ENCODE measurements around the gene RBM33. TPM values are rescaled to one million over a fixed set of nuclear protein-coding genes. Genes with fewer than 3 reads are reported as not detected.

RBM33 gene
- total and polyA plus RNA-seq, 2 experiments from 2014 or later, result 10.5 to 36.0 TPM

DNA sequence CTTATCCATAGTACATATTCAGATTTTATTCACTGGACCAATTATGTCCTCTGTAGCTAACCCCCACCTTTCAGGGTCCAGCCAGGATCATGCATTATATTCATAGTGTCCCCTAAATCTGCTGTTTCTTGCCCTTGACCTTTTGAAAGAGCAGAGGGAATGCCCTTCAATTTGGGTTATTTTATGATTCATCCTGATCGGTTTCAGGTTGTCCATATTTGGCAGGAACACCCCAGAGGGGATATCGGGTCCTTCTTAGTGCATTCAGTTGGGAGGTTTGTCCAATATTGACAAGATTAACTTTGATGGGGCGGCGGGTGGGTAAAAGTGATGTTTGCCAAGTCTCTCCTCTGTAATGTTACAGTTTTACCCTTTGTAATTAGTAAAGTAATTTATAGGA, 106.9 kb downstream of the RBM33 start:
- DNase-seq, result no peak
- WGBS, 2 experiments (ENCODE audit: low coverage in 1 of 2, low lambda C conversion rate in 2 of 2, missing lambda C conversion rate in 2 of 2), result 86 to 87% methylated on average over 4 of the region's 4 CpGs
- Histone ChIP-seq H3K27me3 (replicated peaks; ENCODE audit: insufficient read depth) (no peaks in the 10 kb centered on the region), H3K9me3 (ENCODE audit: low read depth) (no peaks in the 10 kb centered on the region), H3K4me3 (no peak overlapping the region), H3K4me1 (ENCODE audit: insufficient read depth) (0 out of 2 replicates have a peak, but pooled peaks cover 6% of the 10 kb centered on the region), H3K79me2 (ENCODE audit: insufficient read depth) (peaks cover 100% of the 10 kb centered on the region), H3K4me2 (ENCODE audit: unreplicated experiment) (no peak overlapping the region), H3F3A (ENCODE audit: insufficient read depth) (no peaks in the 10 kb centered on the region; the same call in 1 of the 2 replicates), H3K27ac (no peak overlapping the region), H3K36me3 (ENCODE audit: low read depth) (peaks cover 9% of the 10 kb centered on the region; the same call in 1 of the 2 replicates), H3K9ac (no peak overlapping the region), H3K9me2 (ENCODE audit: insufficient read depth) (no peaks in the 10 kb centered on the region), H2AFZ (no peak overlapping the region), H4K20me1 (ENCODE audit: insufficient read depth) (peaks cover 18% of the 10 kb centered on the region; the same call in 1 of the 2 replicates)
- in situ Hi-C loops (cut with MboI), result loop anchor here (25.0 kb wide), 1 partner anchor 839 kb away; no protein-coding TSS in a partner anchor
- TF ChIP-seq EZH2phosphoT487 (IDR thresholded peaks at IDR 0.05; ENCODE audit: insufficient read depth, low read depth) (no peak), EZH2 (IDR thresholded peaks at IDR 0.05; ENCODE audit: insufficient read depth, poor library complexity, severe bottlenecking) (no peak)

GRCh38 chr7:155752756-155753445, 108.4 kb downstream of the RBM33 start:
- H4K20me1 ChIP-seq (ENCODE audit: insufficient read depth), result peaks cover 14% of the 10 kb centered on the region; the same call in 1 of the 2 replicates
- H3K9me2 ChIP-seq (ENCODE audit: insufficient read depth), result no peaks in the 10 kb centered on the region
- 0 out of 2 replicates have a peak, but pooled peaks cover 6% of the 10 kb centered on the region for H3K4me1 ChIP-seq (ENCODE audit: insufficient read depth)
- H3K9me3 ChIP-seq (ENCODE audit: low read depth), result no peaks in the 10 kb centered on the region
- no peaks in the 10 kb centered on the region for H3K27me3 ChIP-seq (replicated peaks; ENCODE audit: insufficient read depth)
- 0 out of 2 replicates have a peak, but pooled peaks cover 6% of the 10 kb centered on the region for H3K36me3 ChIP-seq (ENCODE audit: low read depth)
- 67 to 70% methylated on average over 9 of the region's 9 CpGs for WGBS, 2 experiments (ENCODE audit: low coverage in 1 of 2, low lambda C conversion rate in 2 of 2, missing lambda C conversion rate in 2 of 2)
- no peaks in the 10 kb centered on the region; the same call in 1 of the 2 replicates for H3F3A ChIP-seq (ENCODE audit: insufficient read depth)
- no peak overlapping the region for H3K4me3 ChIP-seq
- no peak for DNase-seq
- H2AFZ ChIP-seq, result no peak overlapping the region
- no peak overlapping the region for H3K27ac ChIP-seq
- TF ChIP-seq EZH2phosphoT487 (IDR thresholded peaks at IDR 0.05; ENCODE audit: insufficient read depth, low read depth) (no peak), EZH2 (IDR thresholded peaks at IDR 0.05; ENCODE audit: insufficient read depth, poor library complexity, severe bottlenecking) (no peak)
- in situ Hi-C loops (cut with MboI), result loop anchor here (25.0 kb wide), 1 partner anchor 841 kb away; no protein-coding TSS in a partner anchor
- H3K9ac ChIP-seq, result no peak overlapping the region
- H3K79me2 ChIP-seq (ENCODE audit: insufficient read depth), result peaks cover 100% of the 10 kb centered on the region
- no peak overlapping the region for H3K4me2 ChIP-seq (ENCODE audit: unreplicated experiment)

DNA sequence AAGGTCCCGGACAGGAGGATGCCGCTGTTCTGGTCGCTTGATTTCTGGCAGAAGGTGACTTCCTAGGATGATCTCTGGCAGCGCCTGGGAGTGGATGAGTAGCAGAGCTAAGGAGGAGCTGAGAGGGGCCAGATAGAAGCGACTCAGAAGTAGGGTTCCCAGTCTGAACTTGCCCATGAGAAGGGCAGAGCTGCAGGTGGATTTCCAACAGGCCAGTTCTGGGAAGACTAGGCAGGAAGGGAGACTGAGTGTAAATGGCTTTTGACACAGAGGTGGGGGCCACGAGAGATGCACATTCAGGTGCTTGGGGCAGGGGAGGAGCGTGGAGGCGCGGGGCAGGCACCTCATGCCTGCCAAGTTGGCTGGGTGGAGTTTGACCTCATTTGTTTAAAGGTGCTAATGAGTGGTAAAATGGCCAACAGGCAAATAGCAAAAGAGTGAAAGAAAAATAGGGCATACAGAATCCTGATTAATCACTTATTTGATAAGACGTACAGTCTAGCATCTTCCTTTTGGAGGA, 109.0 kb downstream of the RBM33 start:
- no peak overlapping the region for H3K4me3 ChIP-seq
- TF ChIP-seq EZH2 (IDR thresholded peaks at IDR 0.05; ENCODE audit: insufficient read depth, poor library complexity, severe bottlenecking) (no peak), EZH2phosphoT487 (IDR thresholded peaks at IDR 0.05; ENCODE audit: insufficient read depth, low read depth) (no peak)
- H3K9me2 ChIP-seq (ENCODE audit: insufficient read depth), result no peaks in the 10 kb centered on the region
- no peaks in the 10 kb centered on the region for H3K27me3 ChIP-seq (replicated peaks; ENCODE audit: insufficient read depth)
- DNase-seq, result no peak
- no peak overlapping the region for H3K27ac ChIP-seq
- H3F3A ChIP-seq (ENCODE audit: insufficient read depth), result no peaks in the 10 kb centered on the region; the same call in 1 of the 2 replicates
- 0 out of 2 replicates have a peak, but pooled peaks cover 6% of the 10 kb centered on the region for H3K4me1 ChIP-seq (ENCODE audit: insufficient read depth)
- no peak overlapping the region for H3K9ac ChIP-seq
- peaks cover 9% of the 10 kb centered on the region; the same call in 1 of the 2 replicates for H4K20me1 ChIP-seq (ENCODE audit: insufficient read depth)
- in situ Hi-C loops (cut with MboI), result loop anchor here (25.0 kb wide), 1 partner anchor 841 kb away; no protein-coding TSS in a partner anchor
- H3K36me3 ChIP-seq (ENCODE audit: low read depth), result 0 out of 2 replicates have a peak, but pooled peaks cover 6% of the 10 kb centered on the region
- WGBS, 2 experiments (ENCODE audit: low coverage in 1 of 2, low lambda C conversion rate in 2 of 2, missing lambda C conversion rate in 2 of 2), result 85% methylated on average over 10 of the region's 10 CpGs
- H3K4me2 ChIP-seq (ENCODE audit: unreplicated experiment), result no peak overlapping the region
- peaks cover 100% of the 10 kb centered on the region for H3K79me2 ChIP-seq (ENCODE audit: insufficient read depth)
- no peak overlapping the region for H2AFZ ChIP-seq
- no peaks in the 10 kb centered on the region for H3K9me3 ChIP-seq (ENCODE audit: low read depth)

DNA sequence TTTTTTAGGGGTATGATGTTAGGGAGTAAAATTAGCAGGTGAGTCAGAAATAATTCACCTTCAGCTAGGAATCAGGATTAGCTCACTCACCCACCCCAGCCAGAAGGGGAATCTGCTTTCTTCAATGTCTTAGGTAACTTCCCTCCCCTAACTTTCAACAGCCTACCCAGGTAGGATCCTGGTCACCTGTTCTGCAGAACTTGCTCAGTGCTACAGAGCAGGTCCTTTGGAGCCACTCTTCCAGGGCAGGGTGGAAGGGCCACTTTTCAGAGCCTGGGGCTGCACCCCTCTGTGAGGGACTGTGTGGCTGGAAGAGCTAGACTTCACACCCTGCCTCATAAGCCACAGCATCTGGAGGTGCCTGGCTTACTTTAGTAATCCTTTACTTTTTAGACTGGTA, 109.7 kb downstream of the RBM33 start:
- H3K36me3 ChIP-seq (ENCODE audit: low read depth), result 0 out of 2 replicates have a peak, but pooled peaks cover 6% of the 10 kb centered on the region
- no peak overlapping the region for H3K9ac ChIP-seq
- no peaks in the 10 kb centered on the region for H3K9me3 ChIP-seq (ENCODE audit: low read depth)
- peaks cover 9% of the 10 kb centered on the region; the same call in 1 of the 2 replicates for H4K20me1 ChIP-seq (ENCODE audit: insufficient read depth)
- H3K27me3 ChIP-seq (replicated peaks; ENCODE audit: insufficient read depth), result no peaks in the 10 kb centered on the region
- H3K27ac ChIP-seq, result no peak overlapping the region
- 0 out of 2 replicates have a peak, but pooled peaks cover 6% of the 10 kb centered on the region for H3K4me1 ChIP-seq (ENCODE audit: insufficient read depth)
- H3K4me2 ChIP-seq (ENCODE audit: unreplicated experiment), result no peak overlapping the region
- no peaks in the 10 kb centered on the region; the same call in 1 of the 2 replicates for H3F3A ChIP-seq (ENCODE audit: insufficient read depth)
- no peak overlapping the region for H3K4me3 ChIP-seq
- H3K79me2 ChIP-seq (ENCODE audit: insufficient read depth), result peaks cover 100% of the 10 kb centered on the region
- no peaks in the 10 kb centered on the region for H3K9me2 ChIP-seq (ENCODE audit: insufficient read depth)
- H2AFZ ChIP-seq, result no peak overlapping the region
- in situ Hi-C loops (cut with MboI), result loop anchor here (25.0 kb wide), 1 partner anchor 842 kb away; no protein-coding TSS in a partner anchor
- DNase-seq, result no peak
- TF ChIP-seq EZH2 (IDR thresholded peaks at IDR 0.05; ENCODE audit: insufficient read depth, poor library complexity, severe bottlenecking), result no peak
- TF ChIP-seq EZH2phosphoT487 (IDR thresholded peaks at IDR 0.05; ENCODE audit: insufficient read depth, low read depth), result no peak
